GM12875 (cell line): Measurements from ENCODE around the gene PLA2G4A.

Experiments used
- H3K4me3 ChIP-seq: one replicate; pipeline ENCODE4 v1.5.1; 2011; ENCODE audit warnings: low read depth, low read length, control low read depth
- CTCF ChIP-seq: IDR thresholded peaks from 2 replicates; pipeline ENCODE4 v1.5.1; 2011; ENCODE audit warnings: low read depth, mild to moderate bottlenecking, control low read depth, inconsistent platforms, low read length, moderate library complexity, borderline replicate concordance; ENCODE audit not compliant: insufficient read depth

The PLA2G4A gene

GRCh38 chr1:186950547-186950946, 121.8 kb downstream of the PLA2G4A start:
- H3K4me3 ChIP-seq: no peak overlapping the region
- TF ChIP-seq CTCF: no peak

GRCh38 chr1:186953876-186954275, 125.1 kb downstream of the PLA2G4A start:
- H3K4me3 ChIP-seq: no peak overlapping the region
- no peak for TF ChIP-seq CTCF

- H3K4me3 ChIP-seq: no peak overlapping the region
- TF ChIP-seq CTCF: no peak
These were observed 128.6 kb downstream of the PLA2G4A start for GRCh38 chr1:186957314-186957713.

- no peak for TF ChIP-seq CTCF
These were observed 129.8 kb downstream of the PLA2G4A start for GRCh38 chr1:186958520-186958919.

GRCh38 chr1:186960861-186961260, 132.1 kb downstream of the PLA2G4A start:
- no peak for TF ChIP-seq CTCF

More at GRCh38 chr1:186958520-186958919, 129.8 kb downstream of the PLA2G4A start:
- no peak overlapping the region for H3K4me3 ChIP-seq

GRCh38 chr1:186965847-186966246, 137.1 kb downstream of the PLA2G4A start:
- no peak overlapping the region for H3K4me3 ChIP-seq
- TF ChIP-seq CTCF: no peak

More at GRCh38 chr1:186960861-186961260, 132.1 kb downstream of the PLA2G4A start:
- no peak overlapping the region for H3K4me3 ChIP-seq

- H3K4me3 ChIP-seq: no peak overlapping the region
- TF ChIP-seq CTCF: no peak
These were observed 137.7 kb downstream of the PLA2G4A start for GRCh38 chr1:186966456-186966855.
